DOHH2 (cell line): ENCODE results near the gene SCN4A.

Experiments used
- CTCF ChIP-seq: fragments of 200-600 bp; sonication (generic); IDR thresholded peaks from one replicate; pipeline ENCODE4 v1.5.1; 2014; ENCODE audit warnings: antibody characterized with exemption, mild to moderate bottlenecking, low read depth, low read length; ENCODE audit not compliant: poor library complexity, severe bottlenecking
- EZH2phosphoT487 ChIP-seq: fragments of 200-600 bp; sonication (generic); IDR thresholded peaks from 2 replicates; pipeline ENCODE4 v1.6.1; 2017; ENCODE audit warnings: borderline replicate concordance, mild to moderate bottlenecking, antibody characterized with exemption, low read length, moderate library complexity, mixed read lengths

DNA sequence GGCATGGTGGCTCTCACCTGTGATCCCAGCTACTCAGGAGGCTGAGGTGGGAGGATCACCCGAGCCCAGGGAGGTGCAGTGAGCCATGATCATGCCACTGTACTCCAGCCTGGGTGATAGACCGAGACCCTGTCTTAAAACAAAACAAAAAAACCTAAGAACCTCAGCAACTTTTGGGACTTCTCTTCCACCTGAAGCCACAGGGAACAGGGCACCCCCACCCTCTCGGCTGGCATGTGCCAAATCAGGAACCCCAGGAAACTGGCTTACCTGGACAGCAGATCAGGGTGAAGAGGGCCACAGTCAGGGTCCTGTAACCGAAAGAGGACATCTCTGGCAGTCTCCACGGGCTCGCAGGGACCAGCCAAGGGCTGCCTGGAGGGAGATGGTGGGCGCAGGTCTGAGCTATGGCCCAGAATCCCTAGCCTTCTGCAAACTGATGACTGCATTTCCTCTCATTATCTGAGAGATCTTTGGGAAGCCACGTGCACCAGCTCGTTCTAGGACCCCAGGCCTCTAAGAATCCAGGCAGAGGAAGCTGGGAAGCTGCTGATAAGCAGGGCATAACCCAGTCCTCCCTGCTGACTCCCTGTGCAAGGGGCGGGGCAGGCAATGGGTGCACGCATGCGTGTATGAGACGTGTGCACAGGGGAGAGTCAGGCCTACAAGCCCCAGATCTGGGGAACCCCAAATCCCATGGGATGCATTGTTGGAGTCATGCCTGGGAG is 33.8 kb upstream of the SCN4A start:
- TF ChIP-seq EZH2phosphoT487: no peak
- TF ChIP-seq CTCF: no peak
